Stimulated activated CD4-positive, alpha-beta T cell treated with anti-CD3 and anti-CD28 coated beads, Interleukin-2, amount 100 ng/mL, for 4 hours (primary cell): ENCODE data around the gene BMP4.

Experiments
- DNase-seq: peaks from one replicate; pipeline ENCODE4 v3.0.0-alpha.2; 2020; ENCODE audit warnings: low read depth

BMP4 gene

DNA sequence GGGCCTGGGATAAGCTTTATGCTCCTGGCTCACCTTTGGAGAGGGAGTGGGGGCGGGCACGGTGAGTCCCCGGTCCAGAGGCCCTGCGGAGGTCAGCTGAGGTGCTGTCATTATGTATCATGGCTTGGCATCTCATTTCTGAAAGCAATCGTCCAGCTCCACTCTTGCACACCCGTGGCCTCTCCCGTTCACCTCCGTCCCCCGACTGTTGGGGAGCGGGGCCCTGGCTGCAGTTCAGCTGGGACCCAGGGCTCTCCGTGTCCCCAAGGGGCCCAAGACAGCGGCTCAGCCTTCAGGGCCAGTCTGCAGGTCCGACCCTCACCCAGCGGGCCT lies 10.6 kb downstream of the BMP4 start:
- DNase-seq, result no peak

DNA sequence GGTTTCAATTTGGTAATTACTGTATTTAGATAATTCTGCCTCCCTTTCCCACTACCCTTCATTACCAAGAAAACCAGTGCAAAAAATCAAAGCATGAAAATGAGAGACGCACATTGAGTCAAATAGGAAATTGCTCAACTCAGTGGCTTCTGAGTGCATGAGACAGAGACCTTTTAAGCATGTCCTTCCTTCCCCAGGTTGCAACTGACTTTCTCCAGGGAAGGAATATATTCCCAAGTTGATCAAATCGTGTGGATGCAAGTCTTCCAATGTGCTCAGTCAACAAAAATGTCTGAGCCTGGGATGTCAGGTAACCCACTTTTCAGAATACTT lies 12.9 kb downstream of the BMP4 start:
- DNase-seq, result no peak

DNA sequence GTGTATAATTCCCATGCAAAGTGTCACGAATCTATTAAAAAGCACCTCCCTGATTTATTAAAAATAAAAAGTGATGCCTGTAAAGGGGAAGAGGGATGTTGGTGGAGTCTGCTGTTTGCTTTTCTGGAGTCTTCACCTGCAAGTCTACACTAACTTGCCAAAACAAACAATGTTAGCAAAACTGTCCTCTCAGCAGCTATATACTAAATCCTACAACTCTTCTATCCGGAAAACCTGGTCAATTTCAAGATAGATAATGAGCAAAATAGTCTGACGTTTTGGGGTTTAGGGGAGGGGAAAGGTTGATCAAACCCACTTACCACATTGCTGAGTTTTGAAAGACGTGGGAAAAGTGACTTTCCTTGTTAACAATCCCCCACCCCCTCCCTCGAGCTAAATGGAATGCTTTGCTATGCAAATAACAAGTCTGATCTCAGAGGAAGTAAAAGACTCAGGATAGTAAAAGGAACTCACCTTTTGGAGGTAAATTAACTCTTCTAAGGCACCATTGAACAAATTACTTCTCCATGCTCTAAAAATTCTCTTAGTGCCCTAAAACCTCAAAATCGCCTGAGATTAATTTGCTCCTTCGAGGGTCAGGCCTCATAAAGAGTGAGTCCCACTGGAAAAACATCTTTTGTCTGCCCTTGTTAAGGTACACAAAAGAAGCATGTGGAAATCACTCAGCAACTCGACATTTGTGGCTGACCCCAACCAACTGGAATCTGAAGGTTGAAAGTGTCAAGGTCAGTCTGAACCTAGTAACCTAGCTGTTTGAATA lies 13.5 kb downstream of the BMP4 start:
- DNase-seq, result no peak

- no peak for DNase-seq
These were observed 18.3 kb downstream of the BMP4 start for GRCh38 chr14:53938136-53938837.

DNA sequence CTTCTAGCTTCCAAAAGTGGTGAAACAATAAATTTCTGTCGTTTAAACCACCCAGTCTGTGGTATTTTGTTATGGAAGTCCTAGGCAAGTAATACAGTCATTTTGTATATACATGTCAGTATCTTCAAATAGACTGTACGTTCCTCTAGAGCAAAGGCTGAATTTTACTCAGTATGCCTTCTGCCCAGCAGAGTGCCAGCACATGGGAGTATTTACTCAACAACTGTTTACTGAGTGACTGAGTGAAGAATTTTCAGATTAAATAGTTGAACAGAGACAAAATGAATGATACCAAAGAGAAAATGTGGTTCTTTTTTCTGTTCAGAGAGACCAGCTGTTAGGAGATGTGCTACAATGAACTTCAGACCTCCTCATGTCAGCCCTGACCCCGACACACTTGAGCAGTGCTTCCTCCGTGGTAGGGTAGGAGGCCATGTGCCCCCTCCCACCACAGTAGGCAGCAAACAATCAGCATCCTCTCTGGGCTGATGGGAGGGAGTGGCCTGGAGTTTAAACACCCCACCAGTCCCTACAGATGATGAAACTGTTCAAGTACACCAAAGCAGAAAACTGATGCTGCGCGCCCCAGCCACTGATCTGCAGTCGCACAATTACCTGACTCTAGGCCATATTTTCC lies 21.7 kb downstream of the BMP4 start:
- no peak for DNase-seq

GRCh38 chr14:53932966-53933365 lies 23.7 kb downstream of the BMP4 start:
- no peak for DNase-seq

GRCh38 chr14:53929871-53930715 lies 26.5 kb downstream of the BMP4 start:
- DNase-seq, result no peak

- DNase-seq, result no peak
These were observed 29.5 kb downstream of the BMP4 start for GRCh38 chr14:53927171-53927570.

GRCh38 chr14:53925201-53925766 lies 31.3 kb downstream of the BMP4 start:
- DNase-seq, result no peak

GRCh38 chr14:53924753-53925152 lies 31.9 kb downstream of the BMP4 start:
- DNase-seq, result no peak

DNA sequence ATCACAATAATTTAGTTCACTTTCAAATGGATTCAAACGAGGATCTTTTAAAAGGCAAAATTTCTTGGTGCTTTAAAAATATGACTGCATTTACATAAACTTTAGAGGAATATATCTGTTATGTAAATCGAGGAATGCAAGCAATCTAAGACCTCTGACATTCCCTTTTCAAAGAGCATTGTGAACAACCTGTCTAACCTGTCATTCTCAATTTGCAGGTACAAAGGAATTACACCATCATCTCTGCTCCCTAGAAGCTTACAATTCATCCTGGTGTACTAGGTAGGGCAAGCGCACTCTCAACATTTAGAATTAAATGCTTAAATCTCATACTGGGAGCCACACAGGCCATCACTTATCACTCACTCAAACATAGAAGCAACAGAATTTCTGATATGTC lies 35.6 kb downstream of the BMP4 start:
- DNase-seq, result no peak

DNA sequence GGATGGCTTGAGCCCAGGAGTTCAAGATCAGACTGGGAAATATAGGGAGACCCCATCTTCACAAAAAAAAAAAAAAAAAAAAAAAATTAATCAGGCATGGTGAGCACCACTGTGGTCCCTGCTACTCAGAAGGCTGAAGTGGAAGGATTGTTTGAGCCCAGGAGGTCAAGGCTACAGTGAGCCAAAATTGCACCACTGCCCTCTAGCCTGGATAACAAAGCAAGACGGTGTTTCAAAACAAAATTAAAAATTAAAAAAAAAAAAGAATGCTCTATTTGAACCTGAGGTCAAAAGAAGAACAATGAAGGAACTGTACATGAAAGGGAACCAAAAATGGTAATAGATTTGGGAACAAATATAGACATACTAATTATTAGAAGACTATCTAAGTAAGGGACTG lies 40.4 kb downstream of the BMP4 start:
- DNase-seq, result no peak

DNA sequence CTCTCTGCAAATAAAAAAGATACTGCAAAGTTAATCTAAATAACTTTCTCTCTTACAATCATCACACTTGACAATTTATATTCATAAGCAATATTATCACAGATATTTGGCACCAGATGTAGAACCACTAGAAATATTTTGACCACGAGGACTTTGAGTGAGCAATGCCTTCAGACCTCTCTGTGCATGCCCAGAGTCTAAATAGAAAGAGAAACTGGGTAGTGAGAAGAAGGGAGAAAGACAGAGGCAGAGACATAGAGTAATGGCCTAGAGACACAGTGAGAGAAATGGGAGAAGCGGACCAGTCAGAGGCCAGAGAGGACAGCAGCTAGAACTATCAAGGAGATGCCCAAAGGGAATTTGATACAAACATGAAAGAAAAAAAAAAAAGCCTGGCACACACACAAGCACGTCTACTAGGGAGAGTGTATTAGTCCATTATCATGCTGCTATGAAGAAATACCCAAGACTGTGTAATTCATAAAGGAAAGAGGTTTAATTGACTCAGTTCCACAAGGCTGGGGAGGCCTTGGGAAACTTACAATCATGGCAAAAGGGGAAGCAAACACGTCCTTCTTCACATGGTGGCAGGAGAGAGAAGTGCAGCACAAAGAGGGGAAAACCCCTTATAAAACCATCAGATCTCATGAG lies 41.1 kb downstream of the BMP4 start:
- no peak for DNase-seq

DNA sequence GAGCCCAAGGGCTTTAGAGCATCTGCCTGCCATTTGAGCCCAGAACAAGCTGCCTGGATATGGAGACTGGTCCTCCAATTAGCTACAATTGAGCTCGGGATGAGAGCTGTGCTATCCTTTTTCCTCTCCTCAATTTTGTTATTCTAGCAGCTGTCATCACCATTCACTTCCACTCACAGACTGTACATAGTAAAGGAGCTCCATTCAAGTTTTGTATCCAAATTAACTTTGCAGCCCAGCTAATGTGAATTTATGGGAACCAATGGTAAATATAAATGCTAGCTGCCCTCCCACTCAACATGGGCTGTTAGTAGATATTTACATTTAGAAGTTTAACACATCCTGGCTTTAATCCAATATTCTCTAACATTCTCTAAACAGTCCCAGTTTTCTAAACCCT lies 44.6 kb downstream of the BMP4 start:
- no peak for DNase-seq

- no peak for DNase-seq
These were observed 48.2 kb downstream of the BMP4 start for GRCh38 chr14:53908416-53908815.

GRCh38 chr14:53902307-53902706 lies 54.3 kb downstream of the BMP4 start:
- no peak for DNase-seq

GRCh38 chr14:53900499-53900898 lies 56.1 kb downstream of the BMP4 start:
- no peak for DNase-seq
